Measurements from ENCODE around the gene AASDHPPT. TPM values are rescaled to one million over a fixed set of nuclear protein-coding genes. Genes with fewer than 3 reads are reported as not detected.

Gene AASDHPPT
- total RNA-seq, 1 experiment from 2014 or later = 87.9 TPM

GRCh38 chr11:106086135-106086534 lies 8.7 kb downstream of the AASDHPPT start:
- DNase-seq (ENCODE audit: low read depth) = no peak

- DNase-seq (ENCODE audit: low read depth) = no peak
Measured at GRCh38 chr11:106086850-106087249, 9.4 kb downstream of the AASDHPPT start.

- DNase-seq (ENCODE audit: low read depth) = peak; percentile 51
Measured at GRCh38 chr11:106087815-106088435, 10.5 kb downstream of the AASDHPPT start.

GRCh38 chr11:106088896-106089295 lies 11.4 kb downstream of the AASDHPPT start:
- peak; percentile 50 for DNase-seq (ENCODE audit: low read depth)

- DNase-seq (ENCODE audit: low read depth) = peak; percentile 49
Measured at GRCh38 chr11:106091480-106092123, 14.1 kb downstream of the AASDHPPT start.

GRCh38 chr11:106092446-106092845 lies 15.0 kb downstream of the AASDHPPT start:
- DNase-seq (ENCODE audit: low read depth) = no peak

GRCh38 chr11:106098893-106099553 lies 21.6 kb downstream of the AASDHPPT start:
- DNase-seq (ENCODE audit: low read depth) = no peak

- no peak for DNase-seq (ENCODE audit: low read depth)
Measured at GRCh38 chr11:106101370-106101769, 23.9 kb downstream of the AASDHPPT start.

- DNase-seq (ENCODE audit: low read depth) = peak; percentile 10
Measured at GRCh38 chr11:106101819-106102218, 24.4 kb downstream of the AASDHPPT start.

GRCh38 chr11:106105986-106106385 lies 28.5 kb downstream of the AASDHPPT start:
- no peak for DNase-seq (ENCODE audit: low read depth)

- DNase-seq (ENCODE audit: low read depth) = no peak
Measured at GRCh38 chr11:106121570-106122320, 44.3 kb downstream of the AASDHPPT start.

GRCh38 chr11:106127604-106128003 lies 50.1 kb downstream of the AASDHPPT start:
- DNase-seq (ENCODE audit: low read depth) = no peak

GRCh38 chr11:106128740-106129139 lies 51.3 kb downstream of the AASDHPPT start:
- DNase-seq (ENCODE audit: low read depth) = no peak

- no peak for DNase-seq (ENCODE audit: low read depth)
Measured at GRCh38 chr11:106131998-106132397, 54.5 kb downstream of the AASDHPPT start.

GRCh38 chr11:106132582-106133354 lies 55.3 kb downstream of the AASDHPPT start:
- no peak for DNase-seq (ENCODE audit: low read depth)

GRCh38 chr11:106133529-106133928 lies 56.1 kb downstream of the AASDHPPT start:
- no peak for DNase-seq (ENCODE audit: low read depth)

GRCh38 chr11:106137061-106137460 lies 59.6 kb downstream of the AASDHPPT start:
- no peak for DNase-seq (ENCODE audit: low read depth)

GRCh38 chr11:106137758-106138157 lies 60.3 kb downstream of the AASDHPPT start:
- no peak for DNase-seq (ENCODE audit: low read depth)

Measured in Daoy (cell line).